ENCODE data around the gene ZNF48. TPM values are rescaled to one million over a fixed set of nuclear protein-coding genes. Genes with fewer than 3 reads are reported as not detected.

ZNF48 gene
- total RNA-seq, 4 donors from 2014 or later: 5.8 to 10.5 (median 7.0) TPM; not detected in 1

DNA sequence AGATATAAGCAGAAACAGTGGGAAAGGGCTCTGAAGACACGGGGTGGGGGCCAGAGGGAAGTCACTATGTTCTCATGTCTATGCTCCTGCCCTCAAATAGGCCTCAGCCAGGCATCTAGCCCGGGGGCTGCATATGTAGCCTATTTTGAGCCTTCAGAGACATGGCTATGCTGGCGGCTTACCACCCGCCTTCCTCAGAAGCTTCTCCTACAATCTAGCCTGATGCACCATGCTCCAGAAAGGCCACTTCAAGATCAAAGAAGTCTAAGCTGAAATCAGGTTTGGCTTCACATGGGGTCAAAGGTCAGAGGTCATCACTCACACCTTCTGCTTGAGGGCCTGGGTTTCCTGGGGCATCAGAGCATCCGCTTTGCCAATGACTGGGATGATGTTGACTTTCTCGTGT, 14.4 kb upstream of the ZNF48 start:
- WGBS, 2 donors (ENCODE audit: low coverage in 1 of 2): 75% methylated on average over 6 of the region's 6 CpGs; no CpG with 5 or more reads in 1 of the 2 donors
- Histone ChIP-seq H3K36me3 (no peaks in the 10 kb centered on the region), H3K9me3 (no peaks in the 10 kb centered on the region), H3K27ac (peak overlapping the region in 1 of 4 donors; percentile 17), H3K4me3 (no peak overlapping the region), H3K4me1 (peaks cover 10 to 20% (median 16%) of the 10 kb centered on the region in 4 donors), H3K27me3 (no peaks in the 10 kb centered on the region)
- in situ Hi-C loops (cut with MboI; ENCODE audit: low pct_ligation_motif_present in 1 of 4, low pct_unique_long_range_greater_than_20kb in 1 of 4, low sequenced_read_pairs in 3 of 4): no loop called here
- intact Hi-C loops (cut with DNase I; ENCODE audit: low total_unique reads): no loop called here
- DNase-seq: no peak
- TF ChIP-seq POLR2A (IDR thresholded peaks at IDR 0.05): no peak

DNA sequence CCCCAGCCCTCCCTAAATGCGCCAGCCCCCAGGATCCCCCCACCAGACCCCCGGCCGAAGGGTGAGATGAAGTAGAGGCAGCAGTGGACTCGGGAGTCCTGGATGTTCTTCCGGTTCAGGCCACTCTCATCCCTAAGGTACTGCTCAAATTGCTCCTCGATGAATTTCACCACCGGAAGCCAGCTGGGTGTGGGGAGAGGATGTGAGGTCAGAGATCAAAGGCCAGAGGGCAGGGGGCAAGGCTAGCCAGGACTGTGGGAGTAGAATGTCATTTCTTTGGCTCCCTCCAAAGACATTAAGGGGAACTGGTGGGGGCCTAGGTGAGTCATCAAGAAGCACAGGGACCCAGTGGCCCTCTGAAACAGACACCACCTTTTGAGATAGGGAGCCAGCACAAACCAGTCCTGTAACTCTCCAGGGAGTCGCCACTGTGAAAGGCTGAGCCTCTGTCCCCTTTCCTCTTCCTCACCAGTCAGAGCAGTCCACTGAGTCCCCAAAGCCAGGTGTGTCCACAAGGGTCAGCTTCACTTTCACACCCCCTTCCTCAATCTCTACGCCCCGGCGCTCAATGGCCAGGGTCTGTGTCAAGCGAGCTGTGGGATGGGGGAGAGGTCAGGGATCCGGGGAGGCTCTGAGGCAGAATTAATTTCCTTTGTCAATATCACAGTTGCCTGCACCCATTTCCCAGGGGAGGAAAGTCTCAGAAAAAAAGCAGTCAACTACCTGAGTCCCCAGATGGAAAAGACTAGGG, 13.8 kb upstream of the ZNF48 start:
- 81% methylated on average over 13 of the region's 13 CpGs; no CpG with 5 or more reads in 1 of the 2 donors for WGBS, 2 donors (ENCODE audit: low coverage in 1 of 2)
- peak overlapping the region; percentile 29 to 60 (median 51) for H3K27ac ChIP-seq
- in situ Hi-C loops (cut with MboI; ENCODE audit: low pct_ligation_motif_present in 1 of 4, low pct_unique_long_range_greater_than_20kb in 1 of 4, low sequenced_read_pairs in 3 of 4): no loop called here

DNA sequence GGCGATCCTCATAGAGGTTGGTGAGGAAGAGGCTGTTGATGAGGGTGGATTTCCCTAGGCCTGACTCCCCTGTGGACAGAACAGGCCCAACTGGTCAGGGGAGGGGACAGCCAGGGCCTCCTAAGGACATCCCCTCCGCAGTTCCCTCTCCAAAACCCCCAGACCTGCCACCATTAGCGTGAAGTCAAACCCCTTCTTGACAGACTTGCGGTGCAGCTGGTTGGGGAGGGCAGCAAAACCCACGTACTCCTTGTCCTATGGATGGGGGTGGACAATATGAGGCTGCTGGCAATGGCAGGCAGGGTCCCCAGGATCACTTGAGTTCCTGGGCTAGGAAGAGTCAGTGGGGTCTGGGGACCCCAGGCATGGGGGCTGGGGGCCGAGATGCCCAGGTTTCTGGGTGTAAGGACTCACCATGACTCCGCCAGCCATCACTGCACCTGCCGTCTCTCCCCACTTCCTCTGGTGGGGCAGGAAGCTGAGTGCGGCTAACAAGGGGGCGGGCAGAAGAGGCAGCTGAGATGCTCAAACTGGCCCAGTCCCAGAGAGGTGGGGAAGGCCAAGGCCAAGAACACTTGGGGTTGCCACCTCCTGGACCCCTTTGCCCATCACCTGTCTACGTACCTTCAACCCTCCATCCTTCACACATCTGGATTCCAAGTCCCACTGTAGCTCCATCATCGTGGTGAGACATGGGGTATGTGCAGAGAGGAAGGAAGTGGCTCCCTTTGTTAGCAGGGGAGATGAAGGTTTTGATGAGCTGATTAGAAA, 12.9 kb upstream of the ZNF48 start, which contains the start of gene SEPTIN1:
SEPTIN1 (minus strand) TSS at position 451 of the 771 bp plus-strand sequence; CDS start at position 432, 19 bp downstream.
- H3K4me1 ChIP-seq: peaks cover 4 to 12% (median 8%) of the 10 kb centered on the region in 4 donors
- peak within 1 kb of the TSS; percentile 29 to 60 (median 51) for H3K27ac ChIP-seq
- DNase-seq: peak; percentile 67
- WGBS, 2 donors (ENCODE audit: low coverage in 1 of 2): 48 to 60% methylated on average over 2 to 12 of the region's 12 CpGs
- intact Hi-C loops (cut with DNase I; ENCODE audit: low total_unique reads) (no loop called here), in situ Hi-C loops (cut with MboI; ENCODE audit: low pct_ligation_motif_present in 1 of 4, low pct_unique_long_range_greater_than_20kb in 1 of 4, low sequenced_read_pairs in 3 of 4) (no loop called here)
- H3K4me3 ChIP-seq: peak within 1 kb of the TSS in 1 of 4 donors; percentile 24
- no peaks in the 10 kb centered on the region for H3K27me3 ChIP-seq
- TF ChIP-seq EP300 (IDR thresholded peaks at IDR 0.05; ENCODE audit: low read depth): no peak
- TF ChIP-seq POLR2A (IDR thresholded peaks at IDR 0.05): peak; percentile 7
- H3K9me3 ChIP-seq: no peaks in the 10 kb centered on the region
- H3K36me3 ChIP-seq: no peaks in the 10 kb centered on the region

More for the DNA sequence above, 13.8 kb upstream of the ZNF48 start:
- H3K4me1 ChIP-seq: peaks cover 10 to 19% (median 16%) of the 10 kb centered on the region in 4 donors
- TF ChIP-seq POLR2A (IDR thresholded peaks at IDR 0.05): no peak
- no peak for TF ChIP-seq EP300 (IDR thresholded peaks at IDR 0.05; ENCODE audit: low read depth)
- TF ChIP-seq, protein P1, sequence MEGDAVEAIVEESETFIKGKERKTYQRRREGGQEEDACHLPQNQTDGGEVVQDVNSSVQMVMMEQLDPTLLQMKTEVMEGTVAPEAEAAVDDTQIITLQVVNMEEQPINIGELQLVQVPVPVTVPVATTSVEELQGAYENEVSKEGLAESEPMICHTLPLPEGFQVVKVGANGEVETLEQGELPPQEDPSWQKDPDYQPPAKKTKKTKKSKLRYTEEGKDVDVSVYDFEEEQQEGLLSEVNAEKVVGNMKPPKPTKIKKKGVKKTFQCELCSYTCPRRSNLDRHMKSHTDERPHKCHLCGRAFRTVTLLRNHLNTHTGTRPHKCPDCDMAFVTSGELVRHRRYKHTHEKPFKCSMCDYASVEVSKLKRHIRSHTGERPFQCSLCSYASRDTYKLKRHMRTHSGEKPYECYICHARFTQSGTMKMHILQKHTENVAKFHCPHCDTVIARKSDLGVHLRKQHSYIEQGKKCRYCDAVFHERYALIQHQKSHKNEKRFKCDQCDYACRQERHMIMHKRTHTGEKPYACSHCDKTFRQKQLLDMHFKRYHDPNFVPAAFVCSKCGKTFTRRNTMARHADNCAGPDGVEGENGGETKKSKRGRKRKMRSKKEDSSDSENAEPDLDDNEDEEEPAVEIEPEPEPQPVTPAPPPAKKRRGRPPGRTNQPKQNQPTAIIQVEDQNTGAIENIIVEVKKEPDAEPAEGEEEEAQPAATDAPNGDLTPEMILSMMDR (IDR thresholded peaks at IDR 0.05): no peak
- TF ChIP-seq POLR2AphosphoS5 (IDR thresholded peaks at IDR 0.05): no peak
- intact Hi-C loops (cut with DNase I; ENCODE audit: low total_unique reads): no loop called here
- no peak for DNase-seq
- H3K27me3 ChIP-seq: no peaks in the 10 kb centered on the region
- no peaks in the 10 kb centered on the region for H3K9me3 ChIP-seq
- H3K4me3 ChIP-seq: peak overlapping the region in 1 of 4 donors; percentile 24
- no peaks in the 10 kb centered on the region for H3K36me3 ChIP-seq

DNA sequence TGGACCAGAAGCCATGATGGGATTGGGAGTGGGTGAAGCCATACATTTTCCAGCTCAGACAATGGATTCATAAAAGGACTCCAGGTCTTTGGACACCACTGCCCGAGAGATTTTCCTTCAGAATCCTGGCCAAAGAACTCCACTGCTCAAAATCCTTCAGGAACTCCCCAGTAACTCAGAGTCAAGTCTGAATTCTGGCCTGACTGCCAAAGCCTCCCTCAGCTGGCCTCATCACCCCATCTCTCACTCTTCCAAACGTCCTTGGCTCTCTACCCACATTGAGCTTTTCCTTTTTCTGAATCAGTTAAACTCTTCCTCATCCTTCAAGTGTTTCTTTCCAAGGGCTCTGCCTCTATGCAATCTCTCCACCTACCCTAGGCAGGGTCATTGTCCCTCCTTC, 11.7 kb upstream of the ZNF48 start:
- H3K9me3 ChIP-seq: no peaks in the 10 kb centered on the region
- H3K27me3 ChIP-seq: no peaks in the 10 kb centered on the region
- TF ChIP-seq POLR2A (IDR thresholded peaks at IDR 0.05) (no peak), EP300 (IDR thresholded peaks at IDR 0.05; ENCODE audit: low read depth) (no peak), POLR2AphosphoS5 (IDR thresholded peaks at IDR 0.05) (no peak)
- TF ChIP-seq, protein P1 (IDR thresholded peaks at IDR 0.05): no peak
- WGBS, 2 donors (ENCODE audit: low coverage in 1 of 2): 11 to 46% methylated on average over 1 to 2 of the region's 2 CpGs
- no peak for DNase-seq
- no peak overlapping the region for H3K4me3 ChIP-seq
- in situ Hi-C loops (cut with MboI; ENCODE audit: low pct_ligation_motif_present in 1 of 4, low pct_unique_long_range_greater_than_20kb in 1 of 4, low sequenced_read_pairs in 3 of 4): no loop called here
- no peaks in the 10 kb centered on the region for H3K36me3 ChIP-seq
- intact Hi-C loops (cut with DNase I; ENCODE audit: low total_unique reads): no loop called here
- H3K4me1 ChIP-seq: peaks cover 4 to 9% (median 6%) of the 10 kb centered on the region in 4 donors
- H3K27ac ChIP-seq: peak overlapping the region in 2 of 4 donors; percentile 28 to 47

All from transverse colon (tissue), 4 donors.